ENCODE measurements around the gene CNNM1. TPM values are rescaled to one million over a fixed set of nuclear protein-coding genes. Genes with fewer than 3 reads are reported as not detected.

CNNM1 gene
- polyA plus RNA-seq, 1 donor = 1.8 TPM

Other genes with a start within 250 kb of the CNNM1 start
- gene HPSE2, start 93.5 kb upstream of the CNNM1 start, polyA plus RNA-seq (ENCODE audit: insufficient read length) = 0.81 TPM
- gene GOT1, start 101.3 kb downstream of the CNNM1 start, polyA plus RNA-seq (ENCODE audit: insufficient read length) = 85.9 TPM
- not detected for gene NKX2-3, start 203.6 kb downstream of the CNNM1 start, polyA plus RNA-seq (ENCODE audit: insufficient read length)